Endothelial cell of umbilical vein (primary cell): ENCODE data around the gene SLCO2B1. TPM values are rescaled to one million over a fixed set of nuclear protein-coding genes. Genes with fewer than 3 reads are reported as not detected.

Source experiments
- BruUV-seq: library from RNA; stranded (reverse); fragments of 400-500 nt; replicated peaks from 2 replicates; lab custom pipeline; 2021; lab: Mats Ljungman, UMichigan
- CTCF ChIA-PET: fragments of 300-600, 350-600 bp; sonication (Branson Sonifier 250); formaldehyde crosslinking; loops from one replicate; lab custom pipeline; 2021; ENCODE audit warnings: antibody characterized with exemption, inconsistent platforms; lab: Charles Lee
- POLR2A ChIA-PET: fragments of 300-600, 350-600 bp; sonication (Branson Sonifier 250); formaldehyde crosslinking; loops from one replicate; lab custom pipeline; 2021; ENCODE audit warnings: antibody characterized with exemption, inconsistent platforms; lab: Charles Lee
- DNase-seq: peaks from one replicate; pipeline ENCODE4 v3.0.0-alpha.2; 2011; ENCODE audit warnings: low read depth, low spot score
- FAIRE-seq: peaks from 2 replicates; lab custom pipeline; 2011; peaks lifted over from hg19 to GRCh38; lab: Jason Lieb, UNC
- H2AFZ ChIP-seq: 2 replicates; pipeline ENCODE4 v1.6.0; 2012; ENCODE audit warnings: low read depth, low read length, control low read depth, inconsistent platforms
- H3K27ac ChIP-seq: 2 replicates; pipeline ENCODE4 v1.5.1; 2011; ENCODE audit warnings: low read depth, mild to moderate bottlenecking, control low read depth, low read length, moderate library complexity; ENCODE audit not compliant: insufficient read depth
- H3K27me3 ChIP-seq, 2 experiments: 2 replicates each; pipeline versions ENCODE4 v1.6.0 to v1.6.1; 2011; ENCODE audit warnings: low read length in 2 of 2, mixed read lengths in 1 of 2; ENCODE audit not compliant: control insufficient read depth in 2 of 2, insufficient read depth in 2 of 2
- H3K36me3 ChIP-seq, 2 experiments: 2 replicates in 1 of 2; 3 replicates in 1 of 2; pipeline ENCODE4 v1.5.1; 2011; ENCODE audit warnings: low read length in 2 of 2, mild to moderate bottlenecking in 1 of 2, moderate library complexity in 1 of 2; ENCODE audit not compliant: control insufficient read depth in 2 of 2, insufficient read depth in 2 of 2; ENCODE audit errors: extremely low read depth in 1 of 2
- H3K4me1 ChIP-seq: 3 replicates; pipeline ENCODE4 v1.5.1; 2011; ENCODE audit warnings: mild to moderate bottlenecking, low read length; ENCODE audit not compliant: control insufficient read depth, insufficient read depth; ENCODE audit errors: extremely low read depth
- H3K4me2 ChIP-seq: 2 replicates; pipeline ENCODE4 v1.6.1; 2011; ENCODE audit warnings: low read length, control low read depth, mixed read lengths; ENCODE audit not compliant: insufficient read depth
- H3K4me3 ChIP-seq, 3 experiments: fragments of 200-600 bp in 1 of 3; sonication (generic), shearing (Covaris generic) in 1 of 3; replicated peaks in 1 of 3; 2 replicates each; pipeline ENCODE4 v1.5.1; 2011 to 2016; ENCODE audit warnings: control low read depth in 3 of 3, low read length in 3 of 3, mild to moderate bottlenecking in 2 of 3, inconsistent platforms in 1 of 3, low read depth in 1 of 3, moderate library complexity in 1 of 3; ENCODE audit not compliant: insufficient read depth in 1 of 3
- H3K79me2 ChIP-seq: 2 replicates; pipeline ENCODE4 v1.6.0; 2012; ENCODE audit warnings: low read length, inconsistent platforms; ENCODE audit not compliant: control insufficient read depth, insufficient read depth
- H3K9ac ChIP-seq: replicated peaks from 2 replicates; pipeline ENCODE3; 2011; ENCODE audit warnings: low read length, control low read depth; ENCODE audit not compliant: insufficient read depth; ENCODE audit errors: extremely low read depth
- H3K9me1 ChIP-seq: replicated peaks from 3 replicates; pipeline ENCODE4 v1.6.0; 2011; ENCODE audit warnings: mild to moderate bottlenecking, low read length; ENCODE audit not compliant: control insufficient read depth, insufficient read depth; ENCODE audit errors: extremely low read depth
- H3K9me3 ChIP-seq: replicated peaks from 2 replicates; pipeline ENCODE4 v1.5.1; 2012; ENCODE audit warnings: low read length, inconsistent platforms; ENCODE audit not compliant: control insufficient read depth, insufficient read depth
- H4K20me1 ChIP-seq: replicated peaks from 2 replicates; pipeline ENCODE3; 2011; ENCODE audit warnings: mild to moderate bottlenecking, low read length; ENCODE audit not compliant: control insufficient read depth, insufficient read depth; ENCODE audit errors: extremely low read depth
- CTCF ChIP-seq, 2 donors: IDR thresholded peaks; 1 replicate in 1 of 2; 2 replicates in 1 of 2; pipeline ENCODE4 v1.5.1; 2011; ENCODE audit warnings: low read length in 2 of 2, mild to moderate bottlenecking in 2 of 2, moderate library complexity in 2 of 2, control low read depth in 1 of 2, inconsistent platforms in 1 of 2, low read depth in 1 of 2; ENCODE audit not compliant: insufficient read depth in 1 of 2; ENCODE audit errors: extremely low read depth in 1 of 2
- EZH2 ChIP-seq: IDR thresholded peaks from 2 replicates; pipeline ENCODE4 v1.6.1; 2012; ENCODE audit warnings: borderline replicate concordance, low read depth, mild to moderate bottlenecking, moderate library complexity, low read length, inconsistent platforms; ENCODE audit not compliant: severe bottlenecking
- FOS ChIP-seq: IDR thresholded peaks from 2 replicates; pipeline ENCODE4 v1.6.1; 2011; ENCODE audit warnings: mild to moderate bottlenecking, low read length, moderate library complexity, borderline replicate concordance; ENCODE audit not compliant: insufficient read depth
- GATA2 ChIP-seq: IDR thresholded peaks from 2 replicates; pipeline ENCODE4 v1.7.0; 2011; ENCODE audit warnings: low read depth, mild to moderate bottlenecking, moderate library complexity, mixed read lengths, low read length; ENCODE audit not compliant: insufficient read length, insufficient read depth
- JUN ChIP-seq: IDR thresholded peaks from 2 replicates; pipeline ENCODE4 v1.6.1; 2011; ENCODE audit warnings: borderline replicate concordance, low read depth; ENCODE audit not compliant: insufficient read length, insufficient read depth
- MYC ChIP-seq: IDR thresholded peaks from one replicate; pipeline ENCODE4 v1.6.1; 2011; ENCODE audit warnings: mild to moderate bottlenecking, low read depth, low read length
- POLR2A ChIP-seq: IDR thresholded peaks from 2 replicates; pipeline ENCODE4 v1.6.1; 2012; ENCODE audit warnings: low read depth, mild to moderate bottlenecking, control low read depth, low read length
- POLR2AphosphoS5 ChIP-seq: IDR thresholded peaks from 2 replicates; pipeline ENCODE4 v1.6.1; 2012; ENCODE audit warnings: low read depth, mild to moderate bottlenecking, control low read depth, low read length, moderate library complexity; ENCODE audit not compliant: insufficient read depth
- dilution Hi-C: fragments of 300-500 bp; cut with MboI; formaldehyde crosslinking; loops from one replicate; pipeline ENCODE4 v1.15.0; 2019; ENCODE audit warnings: low sequenced_read_pairs; ENCODE audit not compliant: extremely low pct_ligation_motif_present
- intact Hi-C: fragments of 100-400 bp; cut with micrococcal nuclease; formaldehyde crosslinking; loops from one replicate; pipeline ENCODE4 v1.10.0; 2022
- polyA plus RNA-seq, 4 experiments: library from polyadenylated mRNA; depleted of rRNA in 3 of 4; stranded (reverse) in 3 of 4; unstranded in 1 of 4; fragments of >200 nt; gene quantifications; 2 replicates each; pipeline versions ENCODE4 v1.2.1 to v1.2.3, GENCODE V29; 2011 to 2012; ENCODE audit warnings: missing spikeins in 1 of 4
- total RNA-seq: library from RNA; stranded (reverse); gene quantifications from 2 replicates; pipeline ENCODE4 v1.2.3, GENCODE V29; 2021
- TF ChIP-seq, protein P1 (sequence below): IDR thresholded peaks from 2 replicates; pipeline ENCODE4 v1.6.1; 2011; ENCODE audit not compliant: insufficient read depth, insufficient read length

The SLCO2B1 gene
- total and polyA plus RNA-seq, 2 donors (not counting 3 experiments of a cell fraction or from before 2014, with no cell fraction given), result 0.04 TPM; not detected in 1

- ChIA-PET POLR2A (no interaction called here), CTCF (interaction anchor here (1.0 to 9.6 kb wide), 10 partner anchors 8 to 310 kb away, joined by 3 to 240 read pairs (median 16); no protein-coding TSS in a partner anchor)
- peaks cover 7% of the 10 kb centered on the region for H3K4me1 ChIP-seq
- no peaks in the 10 kb centered on the region for H3K36me3 ChIP-seq
- H3K9me3 ChIP-seq, result no peaks in the 10 kb centered on the region
- no peaks in the 10 kb centered on the region for H3K9me1 ChIP-seq
- H3K4me2 ChIP-seq, result no peak overlapping the region
- H3K27ac ChIP-seq, result no peak overlapping the region
- H3K27me3 ChIP-seq, result peaks cover 41 to 43% of the 10 kb centered on the region in 2 experiments
- DNase-seq (no peak), FAIRE-seq (no peak)
- no peak for TF ChIP-seq FOS
- TF ChIP-seq MYC, result no peak
- TF ChIP-seq CTCF (IDR thresholded peaks at IDR 0.05; ENCODE audit: extremely low read depth in 1 of 2, insufficient read depth in 1 of 2, low read depth in 1 of 2, low read length in 2 of 2), result no peak
- no peak for TF ChIP-seq POLR2A
- TF ChIP-seq POLR2AphosphoS5, result no peak
- TF ChIP-seq GATA2, result no peak
- no peak for TF ChIP-seq EZH2
- TF ChIP-seq JUN, result no peak
- TF ChIP-seq, protein P1, sequence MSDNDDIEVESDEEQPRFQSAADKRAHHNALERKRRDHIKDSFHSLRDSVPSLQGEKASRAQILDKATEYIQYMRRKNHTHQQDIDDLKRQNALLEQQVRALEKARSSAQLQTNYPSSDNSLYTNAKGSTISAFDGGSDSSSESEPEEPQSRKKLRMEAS, result no peak
- no peaks in the 10 kb centered on the region for H4K20me1 ChIP-seq
- no peaks in the 10 kb centered on the region for H3K79me2 ChIP-seq
- no TSS peak for BruUV-seq
- no peak overlapping the region for H3K9ac ChIP-seq
- intact Hi-C loops (loop anchor here (2.0 kb wide), 2 partner anchors 25 to 311 kb away; no protein-coding TSS in a partner anchor), dilution Hi-C loops (no loop called here)
- no peak overlapping the region for H2AFZ ChIP-seq
- H3K4me3 ChIP-seq, result no peak overlapping the region
These were observed 88.8 kb downstream of the SLCO2B1 start for GRCh38 chr11:75239531-75240290.
